HG03108 (cell line): ENCODE measurements around the gene WT1.
"Not testable (repeated sequence)": the region's sequence is repeated elsewhere in the genome, so short reads cannot be mapped to it uniquely, and the experiment has no call there.

Source experiments
- ATAC-seq: cut with Tn5 transposase; IDR thresholded peaks from one replicate; pipeline ENCODE4 v1.9.1; 2021; ENCODE audit warnings: moderate library complexity; ENCODE audit not compliant: unreplicated experiment

WT1 gene

DNA sequence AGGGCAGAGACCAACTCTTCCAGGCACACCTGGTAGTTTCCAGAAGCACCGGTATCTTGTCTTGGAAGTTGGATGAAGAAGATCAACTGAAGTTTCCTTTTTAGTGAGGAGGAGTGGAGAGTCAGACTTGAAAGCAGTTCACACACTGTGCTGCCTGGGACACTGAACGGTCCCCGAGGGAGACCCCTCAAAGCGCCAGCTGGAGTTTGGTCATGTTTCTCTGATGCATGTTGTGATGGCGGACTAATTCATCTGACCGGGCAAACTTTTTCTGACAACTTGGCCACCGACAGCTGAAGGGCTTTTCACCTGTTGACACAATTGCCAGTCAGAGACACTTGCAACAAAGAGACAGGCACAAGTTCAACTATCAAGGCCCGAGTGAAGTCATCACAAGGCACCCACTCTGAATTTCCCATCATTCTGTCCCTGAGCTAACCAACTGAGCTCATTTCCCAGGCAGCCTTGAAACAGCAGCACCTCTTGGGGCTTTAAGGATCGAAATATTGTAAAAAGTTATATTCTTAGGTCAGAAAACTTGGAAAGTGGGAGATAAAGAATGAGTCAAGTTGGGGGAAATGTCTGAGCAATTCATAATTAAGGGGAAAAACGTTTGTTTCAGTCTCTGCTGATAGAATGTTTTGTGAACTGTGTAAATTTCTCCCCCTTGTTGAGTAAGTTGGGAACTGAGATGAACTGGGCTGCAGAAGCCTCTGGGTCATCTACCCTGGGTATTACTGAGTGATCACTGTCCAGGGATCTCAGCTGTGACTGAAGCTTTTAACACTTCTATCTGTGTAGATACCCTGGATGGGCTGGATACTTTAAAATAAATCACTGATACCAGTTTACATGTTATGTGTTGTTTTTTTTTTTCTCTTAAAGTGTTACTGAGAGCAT lies 46.2 kb downstream of the WT1 start:
- ATAC-seq = no peak

DNA sequence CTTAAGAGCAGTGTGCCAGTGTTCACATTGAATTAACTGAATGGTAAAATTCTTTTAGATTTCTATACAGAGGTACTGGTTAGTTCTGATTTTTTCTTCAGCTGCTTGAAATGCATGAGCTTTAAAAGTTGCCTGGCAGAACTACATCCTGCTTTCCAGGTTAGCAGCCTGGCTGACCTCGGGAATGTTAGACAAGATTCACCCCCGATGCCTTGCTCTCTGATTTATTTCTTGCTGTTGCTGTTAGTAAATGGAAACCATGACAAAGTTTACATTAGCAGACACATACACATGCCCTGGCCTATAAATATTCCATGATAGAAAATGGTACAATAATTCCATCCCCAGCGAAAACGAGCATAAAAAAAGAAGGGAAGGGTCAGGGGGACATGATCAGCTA lies 47.0 kb downstream of the WT1 start:
- no peak for ATAC-seq

DNA sequence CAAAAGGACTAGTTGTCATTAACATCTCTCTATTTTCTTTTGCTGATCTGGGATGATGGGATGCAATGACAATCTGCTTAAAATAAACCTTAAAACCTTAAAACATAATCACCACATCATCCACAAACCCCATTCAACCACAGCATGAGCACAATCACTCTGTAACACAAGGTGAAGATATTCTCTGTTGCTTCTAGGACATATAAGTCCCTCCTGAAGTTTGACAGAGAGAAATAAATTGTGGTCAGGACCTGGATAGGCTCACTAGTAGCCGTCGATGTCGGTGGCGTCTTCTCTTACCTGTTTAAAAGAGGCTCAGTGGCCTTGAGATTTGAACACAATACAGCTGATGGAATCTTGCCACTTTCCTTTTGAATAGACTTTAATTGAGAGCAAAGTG lies 47.9 kb downstream of the WT1 start:
- ATAC-seq = no peak

DNA sequence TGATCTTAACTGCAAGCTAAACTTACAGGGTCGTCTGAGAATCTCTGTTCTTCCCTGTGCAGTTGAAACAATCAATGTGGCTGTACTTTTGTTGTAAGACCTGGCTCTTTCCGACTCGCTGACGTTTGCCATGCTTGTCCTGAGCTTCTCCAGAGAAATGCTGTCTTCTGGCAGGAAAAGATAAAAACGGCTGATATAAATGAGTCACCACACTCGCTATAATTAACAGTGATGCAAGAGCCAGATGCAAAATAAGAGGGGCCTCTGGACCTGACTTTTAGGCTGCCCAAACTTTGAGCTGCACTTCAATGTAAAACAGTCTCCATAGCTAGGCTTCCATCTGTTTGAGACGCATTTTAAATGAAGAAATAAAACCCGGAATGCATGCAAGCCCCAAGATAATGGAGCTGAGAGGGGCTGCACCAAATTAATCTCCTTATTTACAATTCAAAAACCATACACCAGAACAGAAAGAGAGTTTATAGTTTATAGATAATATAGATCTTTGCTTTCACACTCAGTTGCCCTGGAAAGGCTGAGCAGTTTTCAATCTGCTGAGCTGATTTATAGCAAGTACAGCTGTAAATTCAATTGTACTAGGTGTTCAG lies 48.5 kb downstream of the WT1 start:
- ATAC-seq = no peak

DNA sequence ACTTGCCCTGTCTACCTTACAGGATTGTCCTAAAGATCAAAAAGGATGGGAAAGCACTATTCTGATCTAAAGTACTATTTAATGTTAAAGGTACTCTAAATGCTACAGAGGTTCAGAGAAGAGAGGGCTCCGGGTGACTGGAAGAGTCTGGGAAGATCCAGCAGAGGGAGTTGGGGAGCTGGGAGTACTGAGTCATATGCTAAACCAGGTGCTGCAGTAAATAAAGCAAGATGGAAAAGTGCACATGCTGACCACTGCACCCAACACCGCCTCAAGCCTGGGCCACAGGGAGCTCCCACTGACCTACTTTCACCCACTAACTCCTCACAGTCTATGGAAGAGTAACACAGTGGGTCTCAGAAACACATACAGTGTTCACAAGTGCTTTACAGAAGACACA lies 49.3 kb downstream of the WT1 start:
- no peak for ATAC-seq

DNA sequence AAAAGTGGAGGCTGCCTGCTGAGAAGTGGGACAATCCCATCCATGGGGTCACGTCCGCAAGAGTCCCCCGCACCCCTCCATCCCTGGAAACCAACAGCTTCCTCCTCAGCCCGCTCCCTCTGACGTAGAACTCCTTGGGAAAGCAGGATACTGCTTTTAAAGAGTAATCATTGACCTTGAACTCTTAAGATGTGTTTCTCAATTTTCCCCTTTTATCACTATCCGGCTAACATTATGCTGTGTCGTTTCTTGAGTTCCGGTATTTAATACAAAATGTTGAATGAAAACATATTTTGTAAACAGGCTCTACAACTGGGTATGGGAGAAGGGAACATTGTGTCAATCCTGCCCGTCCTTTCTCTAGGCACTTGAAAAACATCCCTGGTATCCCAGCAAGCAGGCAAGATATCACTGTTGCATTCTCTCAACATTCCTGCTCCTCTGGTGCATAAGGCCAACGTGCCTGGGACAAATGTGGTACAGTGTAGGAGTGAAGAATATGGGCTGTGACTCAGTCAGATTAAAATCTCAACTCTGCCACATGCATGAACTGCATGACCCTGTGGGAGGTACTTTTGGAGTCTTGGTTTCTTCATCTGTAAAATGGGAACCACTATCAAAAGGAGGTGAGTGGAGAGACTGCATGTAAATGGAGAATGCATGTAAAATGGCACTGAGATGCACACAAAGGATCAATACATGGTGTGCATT lies 52.8 kb downstream of the WT1 start:
- ATAC-seq = no peak

DNA sequence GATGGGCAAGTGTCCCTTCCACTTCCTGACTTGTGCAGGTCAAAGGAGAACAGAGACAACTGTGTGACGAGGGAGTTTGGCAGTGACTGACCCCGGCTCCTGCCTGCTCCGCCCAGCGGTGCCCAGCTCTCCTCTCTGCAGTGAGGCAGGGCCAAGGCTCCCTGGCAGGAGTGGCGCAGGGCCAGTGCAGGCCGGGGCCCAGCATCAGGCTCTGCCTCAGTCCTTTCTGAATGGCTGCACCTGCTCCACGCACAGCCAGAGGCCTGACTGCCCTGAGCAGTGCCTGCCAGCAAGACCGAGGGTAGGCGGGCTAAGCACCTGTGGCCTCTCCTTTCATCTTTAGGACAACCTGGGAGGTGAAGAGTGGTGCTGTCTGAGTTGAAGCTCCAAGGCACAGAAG lies 54.2 kb downstream of the WT1 start:
- ATAC-seq = no peak

DNA sequence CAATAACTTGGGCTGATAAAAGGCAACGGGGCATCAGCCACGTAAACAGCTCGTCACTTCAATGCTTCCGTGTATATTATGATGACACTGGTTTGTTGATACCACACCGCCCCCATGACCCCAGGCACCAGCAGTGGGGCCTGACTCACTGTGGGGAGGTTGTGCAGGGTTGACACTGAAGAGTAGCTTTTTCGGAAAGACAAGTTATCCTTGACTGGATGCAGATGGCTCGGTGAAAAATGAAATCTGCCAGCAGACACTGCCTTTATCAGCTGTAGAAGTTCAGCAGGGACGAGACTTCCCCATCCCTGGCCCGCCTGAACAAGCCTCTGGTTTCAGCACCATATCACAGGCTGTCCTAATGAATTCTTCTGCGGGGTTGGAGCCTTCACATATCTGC lies 55.6 kb downstream of the WT1 start:
- no peak for ATAC-seq

DNA sequence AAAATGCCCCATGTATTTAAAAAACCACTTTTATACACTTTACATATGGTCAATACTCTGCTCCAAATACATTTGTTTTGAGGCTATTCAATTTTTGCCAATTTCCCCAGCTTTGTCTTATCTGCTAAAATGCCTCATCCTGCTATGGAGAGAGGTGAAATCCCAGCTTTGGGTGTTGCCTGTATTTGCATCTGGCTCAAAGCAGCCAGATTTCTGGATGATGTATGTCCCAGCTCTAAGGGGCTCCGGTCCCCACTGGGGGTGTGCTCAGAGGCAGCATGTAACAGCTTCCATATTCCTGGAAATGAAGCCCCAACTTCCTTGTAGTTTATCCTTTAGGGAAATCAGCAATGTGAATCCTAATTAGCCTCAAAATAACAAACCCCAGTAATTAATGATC lies 59.5 kb downstream of the WT1 start:
- no peak for ATAC-seq

DNA sequence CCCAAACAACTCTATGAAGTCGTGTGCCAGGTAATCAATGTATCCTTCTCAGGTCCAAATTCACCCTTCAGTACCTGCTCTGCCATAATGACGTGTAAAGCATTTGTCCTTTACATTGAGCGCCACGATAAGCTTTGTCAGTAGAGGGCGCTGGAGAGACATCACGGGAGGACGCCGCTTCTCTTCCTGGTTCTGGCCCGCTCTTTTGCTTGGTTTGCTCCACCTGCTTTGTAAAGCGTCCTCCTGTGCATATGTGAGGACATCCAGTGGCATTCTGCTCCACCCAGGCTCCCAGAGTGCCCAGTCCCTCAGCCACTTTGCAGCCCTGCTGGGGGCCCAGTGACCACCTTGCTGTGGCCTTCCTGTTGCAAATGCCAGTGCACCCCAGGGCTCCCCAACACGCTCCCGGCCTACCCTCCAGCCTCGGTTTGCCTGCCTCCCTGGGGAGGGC lies 61.1 kb downstream of the WT1 start:
- ATAC-seq = no peak

DNA sequence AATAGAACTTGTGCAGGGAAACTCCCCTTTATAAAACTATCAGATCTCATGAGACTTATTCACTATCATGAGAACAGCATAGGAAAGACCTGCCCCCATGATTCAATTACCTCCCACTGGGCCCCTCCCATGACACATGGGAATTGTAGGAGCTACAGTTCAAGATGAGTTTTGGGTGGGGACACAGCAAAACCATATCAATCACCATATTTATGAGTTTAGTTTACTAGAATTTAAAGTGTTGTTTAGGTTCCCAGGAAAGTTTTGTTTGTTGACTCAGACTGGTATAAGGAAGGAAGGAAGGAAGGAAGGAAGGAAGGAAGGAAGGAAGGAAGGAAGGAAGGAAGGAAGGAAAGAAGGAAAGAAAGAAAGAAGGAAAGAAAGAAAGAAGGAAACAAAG lies 65.4 kb downstream of the WT1 start:
- ATAC-seq = not testable (repeated sequence)

DNA sequence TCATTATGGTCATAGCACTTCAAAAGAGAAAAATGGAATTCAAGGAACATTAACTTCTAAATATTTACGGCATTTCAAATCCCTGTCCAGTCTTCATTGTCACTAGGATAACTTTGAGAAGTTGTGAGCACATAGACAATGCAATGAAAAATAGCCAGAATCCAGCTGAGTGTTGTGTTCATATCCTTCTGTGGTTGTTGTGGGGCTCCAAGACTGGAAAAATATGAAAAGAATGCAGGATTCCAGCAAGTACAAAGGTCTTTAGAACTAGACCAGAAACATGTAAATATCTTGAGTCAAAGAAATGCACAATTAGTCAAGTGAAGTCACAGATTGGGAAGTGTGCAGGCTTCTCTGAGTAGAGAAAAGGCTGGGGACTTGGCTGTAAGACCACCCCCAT lies 68.7 kb downstream of the WT1 start:
- ATAC-seq = no peak

DNA sequence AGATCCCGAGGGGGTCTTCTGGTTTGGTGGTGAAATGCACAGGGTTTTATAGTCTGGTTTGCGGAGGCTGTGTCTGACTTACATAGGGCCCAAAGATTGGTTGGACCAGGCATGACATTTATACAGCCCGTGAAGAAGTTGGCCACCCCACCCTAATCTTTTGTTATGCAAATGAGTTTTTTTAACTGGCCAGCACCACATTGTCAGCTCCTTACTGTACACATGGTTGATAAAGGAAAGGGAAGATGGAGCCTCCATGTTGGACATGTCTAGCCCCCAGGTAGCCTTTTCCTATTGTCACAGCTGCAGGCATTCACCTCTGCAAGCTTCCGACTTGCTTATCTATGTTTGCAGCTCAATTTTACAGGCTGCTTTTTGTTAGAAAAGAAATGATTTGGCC lies 70.1 kb downstream of the WT1 start:
- no peak for ATAC-seq

DNA sequence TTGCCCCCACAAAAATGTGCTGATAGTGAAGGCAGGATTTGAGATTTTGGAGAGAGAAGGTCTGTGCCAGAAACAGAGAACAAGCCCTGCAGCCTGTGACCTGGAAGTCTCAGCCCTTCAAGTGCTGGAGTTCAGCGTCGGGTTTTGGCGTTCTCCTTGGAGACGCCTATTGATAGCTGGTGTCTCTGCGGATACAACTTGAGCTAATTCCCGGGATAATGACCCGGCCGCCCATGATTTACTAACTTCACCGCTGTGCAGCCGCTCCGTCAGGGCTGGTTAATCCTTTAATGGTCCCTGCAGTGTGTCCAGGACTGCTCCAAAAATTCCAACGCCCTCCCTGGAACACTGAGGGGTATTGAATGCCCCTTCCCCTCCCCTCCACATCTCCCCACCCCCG lies 76.6 kb downstream of the WT1 start:
- no peak for ATAC-seq

DNA sequence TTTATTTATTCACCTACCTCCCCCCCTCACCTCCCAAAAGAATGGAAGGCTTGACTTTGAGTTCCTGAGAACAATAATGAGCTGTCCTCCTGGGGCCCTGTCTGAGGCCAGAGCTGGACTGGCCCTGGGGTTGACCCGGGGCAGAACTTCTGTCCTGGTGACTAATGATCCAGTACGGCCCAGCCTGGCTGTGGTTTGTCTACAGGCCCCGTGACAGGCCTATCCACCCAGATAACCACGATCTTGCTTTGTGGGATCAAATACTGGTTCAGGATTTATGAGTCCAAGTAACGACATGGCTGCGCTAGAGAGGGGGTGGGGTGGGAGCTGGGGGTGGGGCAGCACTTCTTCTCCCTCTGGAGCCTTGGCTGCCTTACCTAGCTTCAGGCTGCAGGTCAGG lies 81.5 kb downstream of the WT1 start:
- ATAC-seq = no peak

DNA sequence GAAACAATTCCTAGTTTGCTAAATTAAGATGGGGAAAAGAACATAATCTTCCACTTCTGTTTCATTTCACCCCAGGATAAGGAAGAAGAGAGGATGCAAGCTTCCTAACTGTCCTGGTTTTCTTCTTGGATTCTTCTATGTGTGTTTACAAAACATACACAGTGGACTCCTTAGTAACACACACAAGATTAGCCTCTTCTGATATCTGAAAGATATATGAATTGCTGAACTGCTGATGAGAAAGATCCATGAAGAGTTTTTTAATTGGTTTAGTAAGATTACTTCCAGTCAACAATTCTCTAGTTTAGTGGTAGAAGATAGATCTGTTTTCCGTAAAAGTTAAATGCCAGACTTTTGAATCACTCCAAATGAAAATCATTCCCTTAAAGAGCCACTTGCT lies 86.8 kb downstream of the WT1 start:
- ATAC-seq = no peak

DNA sequence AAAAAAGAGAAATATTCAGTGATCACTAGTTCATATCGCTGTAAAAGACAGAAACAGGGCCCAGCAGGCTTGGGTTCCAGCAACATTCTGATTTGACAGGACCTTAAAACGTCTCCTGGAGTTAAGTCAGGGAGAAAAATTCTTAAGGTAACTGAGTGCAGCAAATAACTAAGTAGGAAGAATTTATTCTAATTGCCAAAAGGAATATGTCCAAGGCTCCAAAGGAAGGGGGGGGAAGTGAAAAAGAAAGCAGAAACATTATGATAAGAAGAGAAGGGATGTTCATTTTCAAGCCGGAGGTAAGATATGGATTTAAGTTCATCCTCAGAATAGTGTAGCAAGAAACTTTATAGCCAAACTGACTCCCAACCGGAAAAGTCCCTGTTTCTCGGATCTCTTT lies 90.4 kb downstream of the WT1 start:
- ATAC-seq = no peak

DNA sequence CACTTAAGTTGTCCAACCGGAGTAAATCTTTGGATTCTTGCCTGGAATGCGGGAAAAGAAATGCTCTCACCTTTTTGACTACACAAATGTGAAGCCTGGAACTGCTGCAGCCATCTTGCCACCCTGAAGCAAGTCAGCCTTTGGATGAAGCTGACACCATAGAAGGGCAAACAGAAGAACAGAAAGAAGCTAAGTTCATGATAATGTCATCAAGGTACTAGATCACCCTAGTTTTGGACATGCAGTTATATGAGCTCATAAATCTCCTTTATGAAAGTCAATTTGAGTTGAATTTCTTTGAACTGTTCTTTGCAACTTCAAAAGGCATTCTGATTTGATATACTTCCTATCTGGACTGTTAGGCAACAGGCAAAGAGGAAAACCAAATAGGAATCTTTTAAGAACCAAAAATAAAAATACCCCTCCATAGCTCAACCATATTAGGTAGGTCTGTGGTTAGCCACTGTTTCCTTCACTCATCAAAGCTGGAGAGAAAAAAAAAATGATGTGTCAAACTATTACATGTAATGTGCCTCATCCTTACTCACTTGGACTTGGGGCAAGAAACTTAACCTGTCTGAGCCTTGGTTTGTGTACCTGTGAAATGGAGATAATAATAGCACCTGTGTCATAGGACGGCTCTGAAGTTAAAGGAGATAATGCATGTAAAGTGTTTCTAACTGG lies 91.9 kb downstream of the WT1 start:
- no peak for ATAC-seq

DNA sequence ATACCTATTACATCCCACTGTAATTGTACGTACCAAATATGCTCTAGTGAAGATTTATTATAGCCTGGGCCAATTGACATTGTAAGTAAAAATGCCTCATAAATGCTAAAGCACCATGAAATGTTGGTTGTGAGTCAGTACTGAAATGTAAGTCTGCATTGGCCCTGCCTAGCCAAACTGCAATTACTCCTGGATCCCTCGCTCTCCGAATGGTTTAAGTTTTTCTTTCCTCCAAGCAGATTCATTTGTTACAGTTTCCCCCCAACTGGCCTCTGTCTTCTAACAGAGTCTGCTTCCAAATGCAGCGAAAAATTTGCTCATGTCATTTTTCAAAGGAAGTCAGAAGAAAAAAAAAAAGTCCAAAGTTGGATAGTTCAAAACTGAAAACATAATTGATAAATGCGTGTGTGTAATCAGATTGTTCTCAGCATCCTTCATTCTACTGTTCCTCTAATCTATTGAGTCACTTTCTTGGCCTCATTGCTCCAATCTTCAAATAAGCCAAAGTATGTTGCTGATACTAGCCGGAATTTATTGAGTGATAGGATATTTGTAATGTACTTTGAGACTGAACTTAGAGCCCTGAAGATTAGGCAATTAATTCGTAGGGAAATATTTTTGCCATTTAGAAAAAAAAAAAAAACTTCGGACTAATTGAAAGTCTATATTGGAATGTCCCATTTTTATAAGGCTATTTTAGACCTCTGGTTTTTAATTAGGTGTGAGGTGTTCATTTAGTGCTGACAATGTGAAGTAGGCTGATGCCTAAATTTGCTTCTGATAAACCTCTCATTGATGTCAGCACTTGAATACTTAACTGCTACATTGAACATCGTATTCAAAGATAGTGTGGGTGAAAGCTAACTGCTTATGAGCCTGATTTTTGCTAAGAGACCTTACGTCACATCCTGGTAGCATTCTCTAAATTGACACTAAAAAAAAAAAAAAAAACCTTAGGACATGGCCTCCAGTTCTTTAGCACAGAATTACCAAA lies 93.4 kb downstream of the WT1 start:
- no peak for ATAC-seq

DNA sequence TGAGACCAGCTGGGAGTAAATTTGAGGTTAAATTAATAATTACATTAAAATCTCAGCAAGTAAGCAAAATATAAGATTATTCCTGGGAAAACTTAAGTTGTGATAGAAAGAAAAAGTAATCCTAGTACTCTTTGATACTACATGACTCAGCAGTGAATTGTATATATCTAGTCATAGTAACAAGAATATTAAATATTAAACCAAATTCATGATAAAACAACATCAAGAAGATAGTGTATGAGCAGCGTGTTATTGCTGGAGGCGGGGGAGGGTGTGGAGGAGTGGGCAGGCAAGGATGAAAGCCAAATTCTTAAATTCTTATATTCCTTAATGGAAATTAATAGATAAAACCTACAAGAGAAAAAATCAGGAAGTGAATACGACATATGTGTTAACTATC lies 95.2 kb downstream of the WT1 start:
- ATAC-seq = no peak
